MG63 (cell line): ENCODE data around the gene TMEM101. TPM values are rescaled to one million over a fixed set of nuclear protein-coding genes. Genes with fewer than 3 reads are reported as not detected.
"Not testable (repeated sequence)": the region's sequence is repeated elsewhere in the genome, so short reads cannot be mapped to it uniquely, and the experiment has no call there.

Experiments used
- DNase-seq: peaks from one replicate; pipeline ENCODE4 v3.0.0-alpha.2; 2020
- H3K27me3 ChIP-seq: fragments of 250-450 bp; sonication (Bioruptor Pico); 2 replicates; pipeline ENCODE4 v1.5.1; 2020; ENCODE audit warnings: mild to moderate bottlenecking, moderate library complexity
- H3K36me3 ChIP-seq: fragments of 250-450 bp; sonication (Bioruptor Pico); 2 replicates; pipeline ENCODE4 v1.5.1; 2020; ENCODE audit warnings: mild to moderate bottlenecking, moderate library complexity
- H3K4me3 ChIP-seq: fragments of 250-450 bp; sonication (Bioruptor Pico); 2 replicates; pipeline ENCODE4 v1.5.1; 2020; ENCODE audit warnings: mild to moderate bottlenecking, moderate library complexity
- H3K9me3 ChIP-seq: fragments of 250-450 bp; sonication (Bioruptor Pico); 2 replicates; pipeline ENCODE4 v1.5.1; 2020; ENCODE audit warnings: mild to moderate bottlenecking, moderate library complexity
- total RNA-seq: library from RNA; depleted of rRNA; stranded (reverse); fragments of >200 nt; shearing (Covaris generic); gene quantifications from 2 replicates; pipeline ENCODE4 v1.2.3, GENCODE V29; 2014; ENCODE audit warnings: low replicate concordance; rRNA removed

TMEM101 gene
- total RNA-seq, 1 experiment from 2014 or later: 56.8 TPM

- DNase-seq: no peak
- Histone ChIP-seq H3K27me3 (peaks cover 13% of the 10 kb centered on the region), H3K9me3 (no peaks in the 10 kb centered on the region), H3K4me3 (no peak overlapping the region), H3K36me3 (no peaks in the 10 kb centered on the region)
Observed at GRCh38 chr17:43970366-43970765, 44.4 kb downstream of the TMEM101 start.

- H3K27me3 ChIP-seq: peaks cover 8% of the 10 kb centered on the region
- no peaks in the 10 kb centered on the region for H3K9me3 ChIP-seq
- no peak overlapping the region for H3K4me3 ChIP-seq
- no peaks in the 10 kb centered on the region for H3K36me3 ChIP-seq
- no peak for DNase-seq
Observed at GRCh38 chr17:43967251-43967875, 47.4 kb downstream of the TMEM101 start.

GRCh38 chr17:43966276-43966675 is 48.5 kb downstream of the TMEM101 start:
- Histone ChIP-seq H3K4me3 (no peak overlapping the region), H3K36me3 (no peaks in the 10 kb centered on the region), H3K27me3 (peaks cover 8% of the 10 kb centered on the region), H3K9me3 (no peaks in the 10 kb centered on the region)
- DNase-seq: no peak

GRCh38 chr17:43962479-43962878 is 52.3 kb downstream of the TMEM101 start:
- Histone ChIP-seq H3K27me3 (peaks cover 6% of the 10 kb centered on the region), H3K9me3 (no peaks in the 10 kb centered on the region), H3K4me3 (no peak overlapping the region), H3K36me3 (no peaks in the 10 kb centered on the region)
- no peak for DNase-seq

- peaks cover 6% of the 10 kb centered on the region for H3K27me3 ChIP-seq
- H3K4me3 ChIP-seq: no peak overlapping the region
- no peak for DNase-seq
- no peaks in the 10 kb centered on the region for H3K36me3 ChIP-seq
- no peaks in the 10 kb centered on the region for H3K9me3 ChIP-seq
Observed at GRCh38 chr17:43961954-43962353, 52.8 kb downstream of the TMEM101 start.

GRCh38 chr17:43961292-43961691 is 53.5 kb downstream of the TMEM101 start:
- not testable (repeated sequence) for H3K27me3 ChIP-seq, H3K9me3 ChIP-seq, H3K36me3 ChIP-seq, DNase-seq, H3K4me3 ChIP-seq

Other genes starting within 250 kb of the TMEM101 start
- 13.6 and 37.9 TPM in 2 replicates for gene DUSP3, start 236.0 kb downstream of the TMEM101 start, total RNA-seq
- not detected in 2 replicates for gene CFAP97D1, start 234.5 kb downstream of the TMEM101 start, total RNA-seq
- 3.9 and 4.4 TPM in 2 replicates for gene MPP3, start 181.8 kb downstream of the TMEM101 start, total RNA-seq
- not detected in 2 replicates for gene CD300LG, start 167.8 kb downstream of the TMEM101 start, total RNA-seq
- gene MPP2, start 107.4 kb downstream of the TMEM101 start, total RNA-seq: 1.0 and 3.7 TPM in 2 replicates
- not detected in 2 replicates for gene PPY, start 72.5 kb downstream of the TMEM101 start, total RNA-seq
- gene PYY, start 61.0 kb downstream of the TMEM101 start, total RNA-seq: not detected in 2 replicates
- 1.4 TPM in 1 of 2 replicates, not detected in the other for gene NAGS, start 10.3 kb downstream of the TMEM101 start, total RNA-seq
- gene LSM12, start 51.7 kb upstream of the TMEM101 start, total RNA-seq: 107 and 128 TPM in 2 replicates
- 9.4 and 22.8 TPM in 2 replicates for gene G6PC3, start 55.8 kb upstream of the TMEM101 start, total RNA-seq
- gene HDAC5, start 108.7 kb upstream of the TMEM101 start, total RNA-seq: 31.9 and 50.4 TPM in 2 replicates
- 3.8 and 6.5 TPM in 2 replicates for gene HROB, start 127.0 kb upstream of the TMEM101 start, total RNA-seq
- not detected in 2 replicates for gene ASB16, start 155.7 kb upstream of the TMEM101 start, total RNA-seq
- 18.5 and 39.9 TPM in 2 replicates for gene TMUB2, start 172.0 kb upstream of the TMEM101 start, total RNA-seq
- 37.0 and 53.2 TPM in 2 replicates for gene ATXN7L3, start 184.9 kb upstream of the TMEM101 start, total RNA-seq
- gene UBTF, start 204.7 kb upstream of the TMEM101 start, total RNA-seq: 51.2 and 64.2 TPM in 2 replicates